Measurements from ENCODE around the gene SETMAR. TPM values are rescaled to one million over a fixed set of nuclear protein-coding genes. Genes with fewer than 3 reads are reported as not detected.

The SETMAR gene
- total RNA-seq, 1 donor from 2014 or later = 47.7 TPM

- no peak for FAIRE-seq
- DNase-seq (ENCODE audit: low spot score in 2 of 2) = no peak
Observed at GRCh38 chr3:4343258-4343657, 40.1 kb downstream of the SETMAR start.

- FAIRE-seq = peak; percentile 56
- peak in 1 of 2 donors; percentile 55 for DNase-seq (ENCODE audit: low spot score in 2 of 2)
Observed at GRCh38 chr3:4350789-4351163, 47.6 kb downstream of the SETMAR start.

DNA sequence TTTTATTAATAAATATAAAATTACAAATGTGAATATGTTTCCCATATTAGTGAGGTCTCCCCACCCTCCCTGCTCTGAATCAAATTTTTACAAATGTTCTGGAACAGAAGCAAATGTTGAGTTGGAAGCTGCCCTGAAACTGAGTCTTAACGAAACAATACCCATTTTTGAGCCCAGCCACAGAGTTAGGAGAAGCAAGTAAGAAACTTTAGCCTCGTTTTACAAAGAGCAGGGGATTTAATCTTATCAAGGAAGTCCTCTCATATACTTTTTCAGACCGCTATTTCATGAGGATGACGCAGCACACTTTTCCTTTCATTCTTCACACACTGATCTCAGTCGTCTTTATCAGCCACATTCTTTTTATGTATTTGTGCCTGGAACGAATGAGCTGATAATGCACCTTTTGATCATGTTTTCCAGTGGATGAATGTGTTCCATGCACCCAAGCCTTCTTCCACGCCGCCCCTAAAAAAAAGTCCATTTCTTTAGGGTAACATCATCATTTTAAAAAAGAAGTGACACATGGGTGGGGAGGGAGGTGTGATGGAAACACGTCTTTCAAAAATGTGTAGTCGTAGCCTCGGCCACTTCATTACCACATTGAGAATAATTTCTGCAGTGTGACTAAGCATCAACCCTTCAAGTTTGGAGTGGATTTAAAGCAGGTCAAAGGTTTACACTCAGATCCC lies 48.1 kb downstream of the SETMAR start:
- DNase-seq (ENCODE audit: low spot score in 2 of 2) = no peak
- FAIRE-seq = no peak

DNA sequence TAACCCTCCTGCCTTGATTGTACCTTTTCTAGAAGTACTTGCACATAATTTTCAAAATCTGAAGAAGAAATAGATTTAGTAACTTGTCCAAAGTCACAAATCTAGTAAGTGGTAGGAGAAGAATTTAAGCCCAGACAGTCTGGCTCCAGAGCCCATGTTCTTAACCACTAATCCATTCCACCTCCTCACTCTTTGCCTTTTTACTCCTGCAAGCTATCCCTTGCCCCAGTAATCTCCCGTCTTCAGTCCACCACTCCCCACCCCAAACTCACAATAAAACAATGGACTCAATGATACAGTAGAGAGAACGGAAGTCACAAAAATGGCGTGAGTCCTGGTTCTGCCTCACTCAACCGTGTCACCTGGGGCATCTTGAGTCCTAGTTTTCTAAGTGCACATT lies 48.7 kb downstream of the SETMAR start:
- FAIRE-seq = no peak
- DNase-seq (ENCODE audit: low spot score in 2 of 2) = no peak

DNA sequence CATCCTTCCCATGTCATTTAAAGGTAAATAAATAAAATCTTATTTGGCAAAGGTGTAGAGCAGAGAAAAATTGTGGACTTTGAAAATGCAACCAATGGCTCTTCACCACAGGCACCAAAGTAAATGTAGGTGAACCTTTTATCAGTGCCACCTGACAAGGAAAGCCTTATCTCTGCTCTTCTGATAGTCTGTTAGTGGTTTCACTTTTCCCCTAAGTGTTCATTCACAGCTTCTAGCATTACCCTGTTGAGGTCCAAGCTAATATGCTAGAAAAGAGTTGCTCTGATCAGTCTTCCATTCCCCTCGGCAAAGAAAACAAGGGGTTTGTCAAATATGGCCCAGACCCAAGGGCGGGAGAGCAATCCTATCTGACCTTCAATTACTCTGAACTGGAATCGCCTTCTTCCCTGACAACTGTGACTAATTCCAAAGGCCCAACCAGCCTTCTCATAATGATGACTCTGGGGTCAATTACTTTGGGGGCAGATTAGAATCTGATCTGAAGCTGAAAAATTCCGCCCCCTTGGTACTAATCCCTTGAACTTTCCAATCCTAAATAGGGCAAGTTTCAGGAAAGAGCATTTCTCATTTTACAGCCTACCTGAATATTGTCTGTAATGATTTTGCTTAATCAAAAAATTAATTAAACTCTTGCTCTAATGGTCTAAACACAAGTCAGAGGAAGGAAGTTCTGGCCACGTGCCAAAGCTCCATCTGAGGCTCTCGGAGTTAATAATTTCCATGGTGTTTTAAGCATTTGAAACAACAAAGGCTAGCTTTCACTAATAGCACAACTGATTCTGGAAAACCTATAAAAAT lies 52.4 kb downstream of the SETMAR start:
- DNase-seq (ENCODE audit: low spot score in 2 of 2) = no peak
- no peak for FAIRE-seq

DNA sequence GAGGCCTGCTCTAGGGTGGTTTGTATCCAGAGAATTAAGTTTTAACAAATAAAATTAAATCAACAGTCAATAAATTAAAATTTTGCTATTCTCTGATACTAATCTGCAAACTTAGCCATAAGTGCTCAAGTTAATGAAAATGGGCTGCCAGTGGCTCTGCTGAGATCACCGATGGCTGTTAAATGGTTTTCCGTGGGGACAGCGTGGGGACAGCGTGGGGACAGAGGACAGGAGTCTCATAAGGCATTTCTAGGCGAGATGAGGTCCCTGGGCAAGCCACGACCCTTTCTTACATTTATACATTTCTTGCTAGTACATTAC lies 53.0 kb downstream of the SETMAR start:
- no peak for DNase-seq (ENCODE audit: low spot score in 2 of 2)
- FAIRE-seq = no peak

- FAIRE-seq (no peak), DNase-seq (ENCODE audit: low spot score in 2 of 2) (no peak)
Observed at GRCh38 chr3:4356546-4357410, 53.6 kb downstream of the SETMAR start.

GRCh38 chr3:4358273-4358672 lies 55.1 kb downstream of the SETMAR start:
- DNase-seq (ENCODE audit: low spot score in 2 of 2) (no peak), FAIRE-seq (no peak)

DNA sequence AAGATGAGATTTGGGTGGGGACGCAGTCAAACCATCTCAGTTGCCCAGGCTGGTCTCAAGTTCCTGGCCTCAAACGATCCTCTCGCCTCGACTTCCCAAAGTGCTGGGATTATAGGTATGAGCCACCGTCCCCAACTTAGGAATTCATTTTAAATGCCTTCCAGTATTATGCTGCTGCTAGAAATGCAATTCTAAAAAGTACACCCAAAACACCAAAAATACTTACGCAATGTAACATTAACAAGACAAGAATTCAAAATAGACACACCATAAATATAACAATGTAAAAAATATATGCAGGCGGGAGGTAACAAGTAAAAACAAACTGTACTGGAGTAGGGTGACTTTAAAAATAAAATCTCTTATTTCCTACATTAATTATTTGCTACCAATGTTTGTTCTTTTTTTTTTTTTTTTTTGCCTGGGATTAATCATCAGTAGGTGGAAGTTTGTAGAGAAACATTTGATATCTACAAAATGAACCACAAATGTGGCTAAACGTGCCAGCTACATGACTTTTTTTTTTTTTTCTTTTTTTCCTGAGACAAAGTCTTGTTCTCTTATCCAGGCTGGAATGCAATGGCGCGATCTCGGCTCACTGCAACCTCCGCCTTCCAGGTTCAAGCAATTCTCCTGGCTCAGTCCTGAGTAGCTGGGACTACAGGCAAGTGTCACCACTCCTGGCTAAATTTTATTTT lies 56.8 kb downstream of the SETMAR start:
- DNase-seq (ENCODE audit: low spot score in 2 of 2) (no peak), FAIRE-seq (no peak)

DNA sequence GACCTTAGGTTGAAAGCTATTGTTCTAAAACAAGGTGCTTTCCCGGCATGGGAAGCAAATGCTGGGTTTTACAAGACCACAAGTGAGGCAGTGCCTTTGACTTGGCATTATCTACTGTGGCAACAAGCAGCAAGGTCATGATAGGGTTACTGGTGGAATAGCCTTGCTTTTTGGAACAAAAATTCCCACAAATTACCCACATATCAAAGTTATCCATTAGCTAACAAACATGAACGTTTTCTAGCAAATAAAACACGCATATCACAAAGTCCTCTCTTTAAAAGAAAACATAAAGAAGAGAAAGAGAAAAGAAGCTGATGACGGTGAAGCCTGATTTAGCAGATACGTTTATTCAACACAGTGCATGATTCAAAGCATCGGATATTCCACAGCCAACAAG lies 57.6 kb downstream of the SETMAR start:
- FAIRE-seq (no peak), DNase-seq (ENCODE audit: low spot score in 2 of 2) (no peak)

DNA sequence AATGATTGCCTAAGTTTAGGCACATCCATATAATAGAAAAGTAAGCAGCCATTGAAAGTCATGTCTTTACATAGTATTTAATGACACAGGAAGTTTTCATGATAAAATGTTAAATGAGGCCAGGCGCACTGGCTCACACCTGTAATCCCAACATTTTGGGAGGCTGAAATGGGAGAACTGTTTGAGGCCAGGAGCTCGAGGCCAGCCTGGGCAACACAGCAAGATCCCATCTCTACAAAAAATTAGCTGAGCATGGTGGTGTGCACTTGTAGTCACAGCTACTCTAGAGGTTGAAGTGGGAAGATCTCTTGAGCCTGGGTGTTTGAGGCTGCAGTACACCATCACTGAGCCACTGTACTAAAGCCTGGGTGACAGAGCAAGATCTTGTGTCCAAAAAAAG lies 59.4 kb downstream of the SETMAR start:
- DNase-seq (ENCODE audit: low spot score in 2 of 2) (no peak), FAIRE-seq (no peak)

Other genes with a start within 250 kb of the SETMAR start
- gene SUMF1, start 163.9 kb downstream of the SETMAR start, total RNA-seq = 25.7 TPM
- 70.9 TPM for gene ITPR1, start 190.0 kb downstream of the SETMAR start, total RNA-seq

Data from frontal cortex (tissue), 4 donors.